ENCODE measurements around the gene CA11. TPM values are rescaled to one million over a fixed set of nuclear protein-coding genes. Genes with fewer than 3 reads are reported as not detected.
A peak's percentile ranks its signal among the peaks of the same experiment; 100 is the strongest.

The CA11 gene
- total and polyA plus RNA-seq, 9 of the 15 experiments (the other 6 are each of a cell fraction or from before 2014, with no cell fraction given): 2.9 to 19.9 (median 8.3) TPM

DNA sequence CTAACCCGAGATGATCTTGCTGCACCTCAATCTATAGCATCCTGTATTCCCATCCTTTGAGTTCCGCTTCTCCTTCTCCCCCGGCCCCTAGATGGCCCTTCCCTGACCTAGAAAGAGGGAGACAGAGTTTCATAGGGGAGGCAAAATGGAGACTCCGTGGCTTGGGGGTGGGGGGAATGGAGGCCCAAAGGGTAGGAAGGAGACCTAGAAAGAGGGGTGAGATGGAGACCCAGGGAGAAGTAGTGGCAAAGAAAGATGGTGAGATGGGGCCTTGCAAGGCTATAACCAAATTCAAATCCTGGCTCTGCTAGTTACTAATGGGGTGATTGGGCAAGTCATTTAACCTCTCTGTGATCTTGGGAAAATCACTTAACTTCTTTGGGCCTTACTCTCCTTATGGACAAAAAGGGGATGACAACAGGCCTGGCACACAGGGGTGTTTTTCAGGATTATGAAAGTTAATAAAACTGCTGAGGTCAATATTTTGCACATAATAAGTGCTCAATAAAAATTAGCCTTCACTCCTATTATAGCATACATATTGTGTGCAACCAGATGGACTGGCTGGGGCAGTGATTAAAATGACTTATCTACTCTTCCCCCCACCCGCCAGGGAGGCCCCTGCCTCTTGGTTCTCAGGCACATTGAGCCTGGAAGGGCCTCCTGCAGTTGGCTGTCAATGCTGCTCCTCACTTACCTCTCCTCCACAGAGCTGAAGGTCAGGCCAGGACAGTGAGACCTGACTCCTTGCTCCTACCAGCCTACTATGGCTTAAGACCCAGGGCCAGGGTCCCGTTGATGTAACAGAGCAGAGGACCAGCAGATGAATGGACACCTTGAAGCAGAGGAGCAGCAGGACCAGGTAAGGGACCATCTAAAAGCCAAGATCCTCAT is 26.0 kb downstream of the CA11 start (continued):
- TF ChIP-seq NR2C2 (CRISPR knock-in tag; IDR thresholded peaks at IDR 0.05) (no peak), NR2C2 (tag; IDR thresholded peaks at IDR 0.05) (peak; percentile 79), SRSF9 (IDR thresholded peaks at IDR 0.05; ENCODE audit: borderline replicate concordance, low read depth, low read length) (no peak), NR2F6 (CRISPR knock-in tag; IDR thresholded peaks at IDR 0.05) (no peak), PCBP1 (IDR thresholded peaks at IDR 0.05; ENCODE audit: low read depth, low read length, poor library complexity, severe bottlenecking) (no peak), ZSCAN29 (IDR thresholded peaks at IDR 0.05) (no peak), SRSF7 (optimal IDR thresholded peaks at IDR 0.05; ENCODE audit: low read depth, low read length) (no peak), FUS (optimal IDR thresholded peaks at IDR 0.05; ENCODE audit: low read depth, low read length) (no peak), KDM2B (CRISPR knock-in tag; IDR thresholded peaks at IDR 0.05) (no peak), NCOA1 (IDR thresholded peaks at IDR 0.05; ENCODE audit: low read depth) (no peak), SMARCA4 (IDR thresholded peaks at IDR 0.05) (no peak), RBM25 (IDR thresholded peaks at IDR 0.05; ENCODE audit: low read depth, low read length, severe bottlenecking) (peak; percentile 96), RBM22 (IDR thresholded peaks at IDR 0.05; ENCODE audit: low read depth, low read length, poor library complexity, severe bottlenecking) (no peak), PRPF4 (IDR thresholded peaks at IDR 0.05; ENCODE audit: insufficient read depth, low read depth, low read length, poor library complexity, severe bottlenecking) (no peak), RHOXF2B (CRISPR knock-in tag; conservative IDR thresholded peaks at IDR 0.05) (no peak), C11orf30 (IDR thresholded peaks at IDR 0.05; ENCODE audit: low read depth) (peak; percentile 47)
- TF ChIP-seq, protein P1, sequence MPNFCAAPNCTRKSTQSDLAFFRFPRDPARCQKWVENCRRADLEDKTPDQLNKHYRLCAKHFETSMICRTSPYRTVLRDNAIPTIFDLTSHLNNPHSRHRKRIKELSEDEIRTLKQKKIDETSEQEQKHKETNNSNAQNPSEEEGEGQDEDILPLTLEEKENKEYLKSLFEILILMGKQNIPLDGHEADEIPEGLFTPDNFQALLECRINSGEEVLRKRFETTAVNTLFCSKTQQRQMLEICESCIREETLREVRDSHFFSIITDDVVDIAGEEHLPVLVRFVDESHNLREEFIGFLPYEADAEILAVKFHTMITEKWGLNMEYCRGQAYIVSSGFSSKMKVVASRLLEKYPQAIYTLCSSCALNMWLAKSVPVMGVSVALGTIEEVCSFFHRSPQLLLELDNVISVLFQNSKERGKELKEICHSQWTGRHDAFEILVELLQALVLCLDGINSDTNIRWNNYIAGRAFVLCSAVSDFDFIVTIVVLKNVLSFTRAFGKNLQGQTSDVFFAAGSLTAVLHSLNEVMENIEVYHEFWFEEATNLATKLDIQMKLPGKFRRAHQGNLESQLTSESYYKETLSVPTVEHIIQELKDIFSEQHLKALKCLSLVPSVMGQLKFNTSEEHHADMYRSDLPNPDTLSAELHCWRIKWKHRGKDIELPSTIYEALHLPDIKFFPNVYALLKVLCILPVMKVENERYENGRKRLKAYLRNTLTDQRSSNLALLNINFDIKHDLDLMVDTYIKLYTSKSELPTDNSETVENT (CRISPR knock-in tag; IDR thresholded peaks at IDR 0.05): no peak
- TF ChIP-seq, protein P2, sequence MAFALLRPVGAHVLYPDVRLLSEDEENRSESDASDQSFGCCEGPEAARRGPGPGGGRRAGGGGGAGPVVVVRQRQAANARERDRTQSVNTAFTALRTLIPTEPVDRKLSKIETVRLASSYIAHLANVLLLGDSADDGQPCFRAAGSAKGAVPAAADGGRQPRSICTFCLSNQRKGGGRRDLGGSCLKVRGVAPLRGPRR (CRISPR knock-in tag; IDR thresholded peaks at IDR 0.05): 0 out of 2 replicates have a peak, but pooled peaks have one; percentile 24

Data from K562 (cell line).